Activated T-helper 1 cell treated with Interleukin-2 at 50 U/mL for 16 hours (primary cell): Measurements from ENCODE around the gene TMEM175.
"Not testable (repeated sequence)": the region's sequence is repeated elsewhere in the genome, so short reads cannot be mapped to it uniquely, and the experiment has no call there.

ENCODE experiments used
- DNase-seq: peaks from one replicate; pipeline ENCODE4 v3.0.0-alpha.2; 2020; ENCODE audit warnings: low read depth

TMEM175 gene

DNA sequence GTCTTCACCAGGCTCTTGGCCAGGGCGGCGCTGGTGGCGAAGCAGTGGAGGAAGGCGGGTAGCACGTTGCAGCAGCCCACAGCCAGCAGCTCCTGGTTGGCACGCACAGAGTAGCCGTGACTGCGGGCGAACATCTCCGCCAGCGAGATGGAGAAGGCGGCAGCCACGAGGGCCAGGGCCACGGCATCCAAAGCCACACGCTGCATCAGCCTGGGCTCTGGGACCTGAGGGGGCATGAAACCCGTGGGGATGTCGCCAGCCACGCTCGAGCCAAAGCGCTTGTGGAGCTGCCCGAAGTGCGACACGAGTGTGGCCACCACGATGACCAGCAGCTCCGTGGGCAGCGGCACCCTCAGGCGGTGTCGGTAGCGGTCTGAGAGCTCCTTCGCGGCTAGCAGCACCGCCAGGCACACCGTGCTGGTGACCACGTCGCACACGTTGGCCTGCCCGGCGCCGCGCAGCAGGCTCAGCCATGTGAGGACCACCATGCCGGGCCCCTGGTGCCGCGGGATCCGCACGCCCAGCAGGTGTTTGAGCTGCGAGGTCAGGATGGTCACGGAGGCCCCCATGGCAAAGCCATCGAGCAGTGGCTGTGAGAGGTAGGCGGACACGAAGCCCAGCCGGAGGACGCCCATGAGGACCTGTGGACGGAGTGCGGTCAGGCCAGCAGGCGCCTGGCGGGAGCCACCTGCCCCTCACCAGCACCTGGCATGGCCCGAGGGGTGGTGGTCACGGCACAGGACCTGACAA lies 57.6 kb downstream of the TMEM175 start:
- no peak for DNase-seq

- no peak for DNase-seq
Observed at GRCh38 chr4:990746-991367, 58.6 kb downstream of the TMEM175 start.

DNA sequence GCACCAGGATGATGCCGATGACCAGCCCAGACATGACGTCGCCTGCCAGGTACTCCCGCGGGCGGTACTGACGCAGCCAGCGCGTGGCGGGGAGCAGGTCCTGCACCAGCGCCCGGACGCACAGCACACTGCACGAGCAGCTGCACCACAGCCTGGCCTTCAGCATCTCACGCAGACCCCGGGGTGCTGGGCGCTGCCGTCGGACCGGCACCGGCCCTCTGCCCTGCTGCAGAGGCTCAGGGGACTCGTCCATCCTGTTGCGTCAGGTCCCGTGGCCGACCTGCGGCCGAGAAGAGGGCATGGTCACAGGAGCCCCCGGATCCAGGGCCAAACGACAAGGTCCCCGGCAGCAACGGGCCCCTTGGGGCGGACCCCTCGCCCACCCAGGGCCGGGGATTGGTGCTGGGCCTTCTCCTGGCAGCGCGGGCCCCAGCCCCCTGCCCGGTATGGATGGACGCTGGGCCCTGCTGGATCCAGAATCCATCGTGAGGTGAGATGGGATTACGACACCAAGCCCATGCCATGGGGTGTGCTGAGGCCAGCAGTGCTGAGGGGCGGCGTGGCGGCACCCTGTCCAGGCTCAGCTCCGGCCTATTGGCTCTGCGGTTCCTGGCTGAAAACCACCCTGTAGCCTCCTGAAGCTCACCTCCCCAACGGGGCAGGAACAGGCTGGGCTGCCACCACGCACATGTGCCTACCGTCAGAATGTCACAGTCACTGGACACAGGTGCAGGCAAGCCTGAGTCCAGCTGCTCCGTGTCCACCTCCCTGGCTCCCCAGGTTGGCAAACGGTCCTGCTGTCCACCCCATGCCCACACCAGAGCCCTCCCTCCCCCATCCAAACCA lies 59.4 kb downstream of the TMEM175 start:
- DNase-seq: no peak

DNA sequence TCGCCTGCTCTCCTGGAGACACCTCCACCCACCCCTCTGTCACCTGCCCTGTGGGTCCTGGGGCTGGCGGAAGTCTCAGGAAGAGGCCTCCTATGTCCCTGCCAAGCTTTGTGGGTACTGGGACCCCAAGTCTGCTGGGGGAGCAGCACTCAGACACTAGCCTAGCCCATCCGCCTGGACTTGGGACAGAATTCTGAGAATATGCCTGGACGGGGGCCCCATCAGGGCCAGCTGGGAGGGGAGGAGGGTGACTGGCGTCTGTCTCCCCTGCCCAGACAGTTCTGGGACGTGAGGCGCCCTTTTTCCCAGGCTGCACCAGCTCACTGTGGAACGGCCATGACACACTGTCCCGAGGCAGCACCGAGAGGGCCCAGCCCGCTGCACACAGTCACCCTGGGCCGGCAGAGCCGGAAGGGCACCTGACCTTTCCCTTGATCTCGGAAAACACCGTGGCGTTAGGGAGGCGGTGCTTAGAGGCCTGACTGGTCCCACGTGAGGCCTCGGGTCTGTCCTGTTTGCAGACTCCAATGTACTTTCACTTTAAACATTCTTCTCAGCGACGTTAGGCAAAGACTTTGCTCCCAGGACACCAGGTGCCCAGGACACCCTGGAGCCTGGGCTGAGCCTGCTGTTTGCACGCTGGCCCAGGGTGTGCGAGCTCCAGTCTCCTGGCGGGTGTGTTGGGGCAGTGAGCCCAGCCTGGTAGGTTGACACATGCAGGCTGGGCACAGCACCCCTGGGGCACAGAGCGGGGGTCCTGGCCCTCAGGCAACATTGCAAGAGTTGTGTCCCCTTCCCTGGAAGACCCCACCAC lies 60.2 kb downstream of the TMEM175 start:
- DNase-seq: no peak

DNA sequence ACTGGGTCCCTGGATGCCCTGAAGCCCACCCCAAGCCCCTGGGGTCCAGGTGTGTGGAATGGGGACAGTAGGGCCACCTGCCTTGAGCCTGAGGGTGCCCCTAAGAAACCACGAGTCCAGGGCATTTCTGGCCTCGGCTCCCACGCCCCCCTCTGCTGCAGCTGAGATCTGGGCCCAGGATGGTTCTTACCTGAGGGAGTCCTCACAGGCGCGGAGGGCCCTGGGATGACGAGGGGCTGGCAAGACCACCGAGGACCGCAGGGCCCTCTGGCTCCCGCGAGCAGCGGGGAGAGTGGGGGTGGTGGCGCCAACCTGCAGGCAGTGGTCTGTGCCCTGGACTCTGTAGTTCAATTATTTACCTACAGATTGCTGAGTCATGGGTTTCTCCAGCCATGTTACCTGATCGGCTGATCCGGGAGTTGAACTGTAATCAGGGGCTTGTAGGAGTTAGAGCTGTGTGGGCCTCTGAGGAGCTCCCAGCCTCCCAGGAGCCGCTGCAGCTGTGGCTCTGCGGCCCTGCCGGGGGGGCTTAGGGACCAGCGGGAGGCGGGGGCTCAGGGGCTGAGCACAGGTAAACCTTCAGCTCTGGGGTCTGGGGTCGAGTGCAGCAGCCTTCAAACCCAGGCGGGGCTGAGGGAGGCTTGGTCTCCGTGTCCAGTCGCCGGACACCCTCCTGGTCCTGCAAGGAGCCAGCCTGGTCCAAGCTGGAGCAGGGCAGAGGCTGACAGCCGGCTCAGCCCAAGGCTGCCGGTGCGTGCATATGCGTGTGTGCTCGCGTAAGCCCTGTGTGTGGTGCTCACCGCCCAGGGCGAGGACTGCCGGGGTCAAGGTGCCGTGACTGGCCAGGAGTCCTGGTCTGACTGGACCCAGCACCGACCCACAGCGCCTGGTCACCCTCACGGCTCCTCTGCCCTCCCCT lies 61.1 kb downstream of the TMEM175 start, which contains the start of gene SLC26A1:
Gene SLC26A1, minus strand, starts transcription at position 294 of the 919 bp plus-strand sequence. CDS start 1,701 bp downstream, outside the sequence.
- DNase-seq: no peak

GRCh38 chr4:995311-996026 lies 63.2 kb downstream of the TMEM175 start:
- DNase-seq: no peak

- no peak for DNase-seq
Observed at GRCh38 chr4:996030-996996, 64.1 kb downstream of the TMEM175 start.

- DNase-seq: no peak
Observed at GRCh38 chr4:996997-997374, 64.7 kb downstream of the TMEM175 start.

DNA sequence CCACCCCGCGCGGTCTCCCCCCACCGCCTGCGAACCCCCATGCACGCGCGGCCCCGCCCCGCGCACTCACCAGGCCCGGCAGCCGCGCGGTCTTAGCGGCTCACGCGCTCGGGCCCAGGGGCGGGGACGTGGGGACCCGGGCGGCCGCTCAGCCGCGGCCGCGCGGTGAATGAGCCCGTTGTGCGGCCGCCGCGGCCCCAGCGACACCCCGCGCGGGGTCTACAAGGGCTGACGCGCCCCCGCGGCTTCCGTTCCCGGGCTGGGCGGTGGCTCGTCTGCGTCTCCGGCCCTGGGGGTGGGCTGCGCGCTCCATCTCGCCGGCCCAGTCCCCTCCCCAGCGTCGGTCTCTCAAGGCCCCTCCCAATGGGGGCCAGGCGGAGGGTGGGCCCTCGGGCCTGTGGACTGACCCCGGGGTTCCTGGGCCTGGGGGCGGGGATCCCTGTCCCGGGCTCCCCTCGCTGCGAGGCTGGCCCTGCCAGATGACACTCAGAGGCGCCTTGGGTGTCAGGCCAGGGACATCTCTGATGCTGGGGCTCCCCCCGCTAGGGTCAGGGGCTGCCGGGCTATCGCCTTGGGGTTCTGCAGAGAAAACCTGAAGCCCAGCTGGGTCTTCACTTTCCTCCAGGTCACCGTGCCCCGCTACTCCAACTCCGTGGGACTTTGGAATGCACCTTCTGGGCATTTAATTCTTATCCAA lies 65.3 kb downstream of the TMEM175 start:
- DNase-seq: no peak

- DNase-seq: no peak
Observed at GRCh38 chr4:998096-998691, 65.9 kb downstream of the TMEM175 start.

DNA sequence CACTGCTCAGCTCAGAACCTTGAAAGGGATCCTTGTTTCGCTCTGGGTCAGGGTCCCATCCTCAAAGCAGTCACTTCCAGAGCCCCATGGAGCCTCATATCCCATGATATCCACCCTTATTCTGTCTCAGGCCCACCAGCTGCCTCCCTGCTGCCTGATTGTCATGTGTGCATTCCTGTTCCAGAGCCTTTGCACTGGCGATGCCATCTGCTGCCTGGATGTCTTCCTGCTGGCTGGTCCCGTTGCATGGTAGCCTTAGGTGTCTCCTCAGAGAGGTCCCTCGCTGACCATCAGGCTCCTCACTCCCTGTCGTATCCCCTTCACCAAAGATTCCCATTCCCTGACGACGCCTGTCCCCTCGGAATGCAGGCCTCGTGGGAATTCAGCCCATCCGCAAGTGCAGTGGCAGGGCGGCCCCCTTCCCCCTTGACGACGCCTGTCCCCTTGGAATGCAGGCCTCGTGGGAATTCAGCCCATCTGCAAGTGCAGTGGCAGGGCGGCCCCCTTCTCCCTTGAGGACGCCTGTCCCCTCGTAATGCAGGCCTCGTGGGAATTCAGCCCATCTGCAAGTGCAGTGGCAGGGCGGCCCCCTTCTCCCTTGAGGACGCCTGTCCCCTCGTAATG lies 67.1 kb downstream of the TMEM175 start:
- DNase-seq: not testable (repeated sequence)

DNA sequence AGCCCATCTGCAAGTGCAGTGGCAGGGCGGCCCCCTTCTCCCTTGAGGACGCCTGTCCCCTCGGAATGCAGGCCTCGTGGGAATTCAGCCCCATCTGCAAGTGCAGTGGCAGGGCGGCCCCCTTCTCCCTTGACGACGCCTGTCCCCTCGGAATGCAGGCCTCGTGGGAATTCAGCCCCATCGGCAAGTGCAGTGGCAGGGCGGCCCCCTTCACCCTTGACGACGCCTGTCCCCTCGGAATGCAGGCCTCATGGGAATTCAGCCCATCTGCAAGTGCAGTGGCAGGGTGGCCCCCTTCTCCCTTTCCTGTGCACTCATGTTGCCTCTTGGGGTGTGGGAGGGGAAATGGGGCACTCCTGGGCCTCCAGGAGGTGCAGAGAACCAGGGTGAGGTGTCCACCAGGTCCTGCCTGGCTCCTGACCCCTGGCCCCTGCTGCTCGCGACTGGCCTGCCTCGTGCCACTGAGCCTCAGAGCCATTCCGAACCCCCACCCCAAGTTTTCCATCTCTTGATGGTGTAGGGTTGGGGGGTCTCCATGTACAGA lies 67.7 kb downstream of the TMEM175 start:
- DNase-seq: no peak

- DNase-seq: no peak
Observed at GRCh38 chr4:1000686-1001260, 68.5 kb downstream of the TMEM175 start.

DNA sequence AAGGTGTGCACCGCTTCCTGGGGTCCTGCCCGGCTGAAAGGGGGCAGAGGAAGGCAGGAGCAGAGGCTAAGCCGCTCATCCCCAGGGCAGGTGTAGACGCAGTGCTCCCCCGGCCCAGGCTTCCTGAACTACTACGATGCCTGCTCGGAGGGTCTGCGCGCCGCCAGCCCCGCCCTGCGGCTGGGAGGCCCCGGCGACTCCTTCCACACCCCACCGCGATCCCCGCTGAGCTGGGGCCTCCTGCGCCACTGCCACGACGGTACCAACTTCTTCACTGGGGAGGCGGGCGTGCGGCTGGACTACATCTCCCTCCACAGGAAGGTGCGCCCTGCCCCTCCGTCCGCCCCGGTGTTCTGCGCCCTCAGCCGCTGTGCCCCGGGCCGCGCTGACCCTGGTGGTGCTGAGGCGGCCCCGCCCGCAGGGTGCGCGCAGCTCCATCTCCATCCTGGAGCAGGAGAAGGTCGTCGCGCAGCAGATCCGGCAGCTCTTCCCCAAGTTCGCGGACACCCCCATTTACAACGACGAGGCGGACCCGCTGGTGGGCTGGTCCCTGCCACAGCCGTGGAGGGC lies 69.4 kb downstream of the TMEM175 start:
- no peak for DNase-seq

GRCh38 chr4:1002131-1002630 lies 69.9 kb downstream of the TMEM175 start:
- DNase-seq: no peak

DNA sequence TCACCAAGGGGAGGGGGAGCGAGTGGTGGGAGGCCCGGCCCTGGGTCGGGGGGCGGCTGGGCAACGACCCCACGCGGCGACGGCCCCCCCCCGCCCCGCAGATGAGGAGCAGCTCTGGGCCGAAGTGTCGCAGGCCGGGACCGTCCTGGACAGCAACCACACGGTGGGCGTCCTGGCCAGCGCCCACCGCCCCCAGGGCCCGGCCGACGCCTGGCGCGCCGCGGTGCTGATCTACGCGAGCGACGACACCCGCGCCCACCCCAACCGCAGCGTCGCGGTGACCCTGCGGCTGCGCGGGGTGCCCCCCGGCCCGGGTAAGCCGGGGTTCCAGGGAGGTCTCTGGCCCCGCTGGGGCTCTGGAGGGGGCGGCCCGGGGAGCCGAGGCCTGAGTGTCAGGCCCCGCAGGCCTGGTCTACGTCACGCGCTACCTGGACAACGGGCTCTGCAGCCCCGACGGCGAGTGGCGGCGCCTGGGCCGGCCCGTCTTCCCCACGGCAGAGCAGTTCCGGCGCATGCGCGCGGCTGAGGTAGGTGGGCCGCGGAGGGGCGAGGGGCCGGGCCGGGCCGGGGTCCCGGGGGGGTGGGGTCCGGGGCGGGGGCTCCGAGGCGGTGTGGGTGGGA lies 70.5 kb downstream of the TMEM175 start:
- DNase-seq: no peak
